OCI-LY7 (cell line): ENCODE data around the gene ZNF566. TPM values are rescaled to one million over a fixed set of nuclear protein-coding genes. Genes with fewer than 3 reads are reported as not detected.

Experiments used
- BruUV-seq: library from RNA; stranded (reverse); fragments of 400-500 nt; replicated peaks from 2 replicates; lab custom pipeline; 2021; lab: Mats Ljungman, UMichigan
- CTCF ChIA-PET: fragments of 300-600 bp; sonication (Branson Sonifier 250); formaldehyde crosslinking; loops from one replicate; lab custom pipeline; 2022; ENCODE audit warnings: antibody characterized with exemption; ENCODE audit not compliant: unreplicated experiment; lab: Charles Lee
- POLR2A ChIA-PET: fragments of 300-600 bp; sonication (Branson Sonifier 250); formaldehyde crosslinking; loops from one replicate; lab custom pipeline; 2022; ENCODE audit warnings: antibody characterized with exemption; lab: Charles Lee
- DNase-seq: peaks from one replicate; pipeline ENCODE4 v3.0.0-alpha.2; 2015; ENCODE audit warnings: low spot score
- H2AFZ ChIP-seq: fragments of 200-600 bp; sonication (generic), shearing (Covaris generic); 2 replicates; pipeline ENCODE4 v1.6.1; 2014; ENCODE audit warnings: mild to moderate bottlenecking, antibody characterized with exemption, low read length, moderate library complexity
- H3K27ac ChIP-seq: fragments of 200-600 bp; sonication (generic); 2 replicates; pipeline ENCODE4 v1.5.1; 2014; ENCODE audit warnings: mixed run types, low read depth, mild to moderate bottlenecking, moderate library complexity, low read length, inconsistent platforms; ENCODE audit not compliant: poor library complexity, severe bottlenecking
- H3K36me3 ChIP-seq: fragments of 200-600 bp; sonication (generic); 2 replicates; pipeline ENCODE4 v1.6.1; 2014; ENCODE audit warnings: mild to moderate bottlenecking, antibody characterized with exemption, low read length, moderate library complexity, mixed read lengths; ENCODE audit not compliant: insufficient read depth
- H3K4me1 ChIP-seq: fragments of 200-600 bp; sonication (generic); 2 replicates; pipeline ENCODE4 v1.5.1; 2014; ENCODE audit warnings: mild to moderate bottlenecking, low read length; ENCODE audit not compliant: insufficient read depth, poor library complexity, severe bottlenecking
- H3K4me2 ChIP-seq: fragments of 200-600 bp; sonication (generic); 2 replicates; pipeline ENCODE4 v1.6.1; 2014; ENCODE audit warnings: mild to moderate bottlenecking, low read length
- H3K4me3 ChIP-seq: fragments of 200-600 bp; sonication (generic); 2 replicates; pipeline ENCODE4 v1.5.1; 2014; ENCODE audit warnings: mild to moderate bottlenecking, low read depth, low read length; ENCODE audit not compliant: poor library complexity, severe bottlenecking
- H3K79me2 ChIP-seq: fragments of 200-600 bp; sonication (generic); 2 replicates; pipeline ENCODE4 v1.6.1; 2016; ENCODE audit warnings: low read depth, mild to moderate bottlenecking, low read length, moderate library complexity, mixed read lengths; ENCODE audit not compliant: insufficient read depth
- H3K9me2 ChIP-seq: fragments of 200-600 bp; sonication (generic); 2 replicates; pipeline ENCODE4 v1.6.1; 2016; ENCODE audit warnings: mild to moderate bottlenecking, low read length, mixed read lengths; ENCODE audit not compliant: insufficient read depth
- H3K9me3 ChIP-seq: fragments of 200-600 bp; sonication (generic); 2 replicates; pipeline ENCODE4 v1.6.1; 2014; ENCODE audit warnings: mild to moderate bottlenecking, mixed run types, low read length, mixed read lengths
- H4K20me1 ChIP-seq: fragments of 200-600 bp; sonication (generic); 2 replicates; pipeline ENCODE4 v1.6.1; 2014; ENCODE audit warnings: mild to moderate bottlenecking, antibody characterized with exemption, low read length, moderate library complexity, mixed read lengths; ENCODE audit not compliant: insufficient read depth
- CTCF ChIP-seq: fragments of 200-600 bp; sonication (generic); conservative IDR thresholded peaks from 2 replicates; pipeline ENCODE4 v1.5.1; 2014; ENCODE audit warnings: mild to moderate bottlenecking, antibody characterized with exemption, low read length, moderate library complexity, mixed read lengths
- EZH2phosphoT487 ChIP-seq: fragments of 200-600 bp; sonication (generic); IDR thresholded peaks from 2 replicates; pipeline ENCODE4 v1.6.1; 2018; ENCODE audit warnings: low read depth, borderline replicate concordance, mild to moderate bottlenecking, mixed run types, antibody characterized with exemption, low read length, moderate library complexity, mixed read lengths
- intact Hi-C: fragments of 100-400 bp; cut with micrococcal nuclease; formaldehyde crosslinking; loops from one replicate; pipeline ENCODE4 v1.10.0; 2022; ENCODE audit not compliant: unreplicated experiment
- total RNA-seq, 2 experiments: library from RNA; depleted of rRNA in 1 of 2; stranded (reverse); fragments of >200 nt in 1 of 2; shearing (Covaris generic) in 1 of 2; gene quantifications; 2 replicates each; pipeline ENCODE4 v1.2.3, GENCODE V29; 2014 to 2022

Gene ZNF566
- total RNA-seq, 2 experiments from 2014 or later, result 16.1 to 17.3 TPM

DNA sequence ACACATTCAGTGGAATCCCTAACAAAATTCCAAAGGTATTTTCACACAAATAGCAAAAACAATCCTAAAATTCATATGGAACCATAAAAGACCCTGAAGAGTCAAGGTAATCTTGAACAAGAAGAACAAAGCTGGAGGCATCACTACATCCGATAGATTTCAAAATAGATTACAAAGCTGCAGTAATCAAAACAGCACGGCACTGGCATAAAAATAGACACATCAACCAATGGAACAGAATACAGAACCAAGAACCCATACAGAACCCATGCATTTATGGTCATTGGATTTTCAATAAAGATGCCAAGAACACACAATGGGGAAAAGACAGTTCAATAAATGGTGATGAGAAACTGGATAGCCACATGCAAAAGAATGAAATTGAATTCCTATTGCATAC lies 32.5 kb downstream of the ZNF566 start:
- H2AFZ ChIP-seq, result no peak overlapping the region
- H3K9me3 ChIP-seq, result peaks cover 16% of the 10 kb centered on the region
- POLR2A ChIA-PET, result interaction anchor here (0.7 kb wide), 1 partner anchor 33 kb away, joined by 7 read pairs; no protein-coding TSS in a partner anchor

GRCh38 chr19:36449059-36449670 lies 40.2 kb downstream of the ZNF566 start:
- ChIA-PET CTCF (no interaction called here), POLR2A (no interaction called here)
- no peaks in the 10 kb centered on the region for H4K20me1 ChIP-seq
- no TSS peak for BruUV-seq
- H3K36me3 ChIP-seq, result peaks cover 82% of the 10 kb centered on the region
- no peak overlapping the region for H3K27ac ChIP-seq
- no peak for TF ChIP-seq EZH2phosphoT487
- TF ChIP-seq CTCF, result no peak
- H3K4me2 ChIP-seq, result no peak overlapping the region
- H3K4me1 ChIP-seq, result no peaks in the 10 kb centered on the region
- H3K4me3 ChIP-seq, result no peak overlapping the region
- no peaks in the 10 kb centered on the region for H3K79me2 ChIP-seq
- H3K9me2 ChIP-seq, result no peaks in the 10 kb centered on the region
- no peak for DNase-seq
- peaks cover 60% of the 10 kb centered on the region for H3K9me3 ChIP-seq
- intact Hi-C loops, result no loop called here
- no peak overlapping the region for H2AFZ ChIP-seq

More for the DNA sequence above, 32.5 kb downstream of the ZNF566 start:
- no peak overlapping the region for H3K4me2 ChIP-seq
- no TSS peak for BruUV-seq
- H3K36me3 ChIP-seq, result peaks cover 41% of the 10 kb centered on the region
- intact Hi-C loops, result no loop called here
- no peaks in the 10 kb centered on the region for H3K79me2 ChIP-seq
- H3K9me2 ChIP-seq, result no peaks in the 10 kb centered on the region
- TF ChIP-seq EZH2phosphoT487, result no peak
- TF ChIP-seq CTCF, result no peak
- CTCF ChIA-PET, result no interaction called here
- no peaks in the 10 kb centered on the region for H3K4me1 ChIP-seq
- DNase-seq, result no peak
- no peaks in the 10 kb centered on the region for H4K20me1 ChIP-seq
- no peak overlapping the region for H3K4me3 ChIP-seq
- no peak overlapping the region for H3K27ac ChIP-seq

DNA sequence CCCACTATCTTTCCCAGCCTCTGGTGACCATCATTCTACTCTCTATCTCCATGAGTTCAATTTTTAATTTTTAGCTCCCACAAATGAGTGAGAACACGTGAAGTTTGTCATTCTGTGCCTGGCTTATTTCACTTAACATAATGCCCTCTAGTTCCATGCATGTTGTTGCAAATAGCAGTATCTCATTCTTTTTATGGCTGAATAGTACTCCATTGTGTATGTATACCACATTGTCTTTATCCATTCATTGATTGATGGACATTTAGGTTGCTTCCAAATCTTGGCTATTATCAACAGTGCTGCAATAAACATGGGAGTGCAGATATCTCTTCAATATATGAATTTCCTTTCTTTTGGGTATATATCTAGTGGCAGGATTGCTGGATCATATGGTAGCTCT lies 48.0 kb downstream of the ZNF566 start:
- ChIA-PET CTCF (no interaction called here), POLR2A (no interaction called here)
- TF ChIP-seq EZH2phosphoT487, result no peak
- TF ChIP-seq CTCF, result no peak
- Histone ChIP-seq H4K20me1 (no peaks in the 10 kb centered on the region), H3K4me1 (no peaks in the 10 kb centered on the region), H3K9me3 (peaks cover 13% of the 10 kb centered on the region; the same call in 1 of the 2 replicates), H3K9me2 (no peaks in the 10 kb centered on the region), H3K36me3 (peaks cover 8% of the 10 kb centered on the region; the same call in 1 of the 2 replicates), H3K79me2 (no peaks in the 10 kb centered on the region), H2AFZ (no peak overlapping the region), H3K4me2 (no peak overlapping the region), H3K27ac (no peak overlapping the region), H3K4me3 (no peak overlapping the region)
- DNase-seq, result no peak
- BruUV-seq, result no TSS peak
- intact Hi-C loops, result no loop called here
